Karpas-422 (cell line): ENCODE results near the gene USP27X. TPM values are rescaled to one million over a fixed set of nuclear protein-coding genes. Genes with fewer than 3 reads are reported as not detected.

ENCODE experiments used
- DNase-seq: peaks from one replicate; pipeline ENCODE4 v3.0.0-alpha.2; 2015
- H2AFZ ChIP-seq: fragments of 200-600 bp; sonication (generic); 2 replicates; pipeline ENCODE4 v1.6.1; 2014; ENCODE audit warnings: antibody characterized with exemption, low read length, mixed read lengths
- H3K27ac ChIP-seq: fragments of 200-600 bp; sonication (generic); 2 replicates; pipeline ENCODE4 v1.5.1; 2014; ENCODE audit warnings: mild to moderate bottlenecking, low read length, moderate library complexity
- H3K27me3 ChIP-seq: fragments of 200-600 bp; sonication (generic); 2 replicates; pipeline ENCODE4 v1.6.1; 2014; ENCODE audit warnings: low read length, mixed read lengths
- H3K36me3 ChIP-seq: fragments of 200-600 bp; sonication (generic); 2 replicates; pipeline ENCODE4 v1.6.1; 2014; ENCODE audit warnings: low read length, mixed read lengths; ENCODE audit not compliant: insufficient read depth
- H3K4me1 ChIP-seq: fragments of 200-600 bp; sonication (generic); 2 replicates; pipeline ENCODE4 v1.6.1; 2014; ENCODE audit warnings: mild to moderate bottlenecking, low read length, mixed read lengths
- H3K4me2 ChIP-seq: fragments of 200-600 bp; sonication (generic); 2 replicates; pipeline ENCODE4 v1.6.1; 2014; ENCODE audit warnings: low read length, low read depth, mild to moderate bottlenecking; ENCODE audit not compliant: poor library complexity, severe bottlenecking
- H3K4me3 ChIP-seq: fragments of 200-600 bp; sonication (generic); 2 replicates; pipeline ENCODE4 v1.5.1; 2014; ENCODE audit warnings: mild to moderate bottlenecking, antibody characterized with exemption, low read length, mixed read lengths
- H3K79me2 ChIP-seq: fragments of 200-600 bp; sonication (generic); 2 replicates; pipeline ENCODE4 v1.6.1; 2014; ENCODE audit warnings: mild to moderate bottlenecking, low read length, mixed read lengths
- H3K9ac ChIP-seq: fragments of 200-600 bp; sonication (generic); 2 replicates; pipeline ENCODE4 v1.6.0; 2014; ENCODE audit warnings: low read length
- H3K9me2 ChIP-seq: fragments of 200-600 bp; sonication (generic), shearing (Covaris generic); replicated peaks from 2 replicates; pipeline ENCODE4 v1.6.0; 2014; ENCODE audit warnings: mild to moderate bottlenecking, low read length, moderate library complexity; ENCODE audit not compliant: insufficient read depth
- H3K9me3 ChIP-seq: fragments of 300-700, 200-600 bp; sonication (generic); 2 replicates; pipeline ENCODE4 v1.6.1; 2014; ENCODE audit warnings: low read length, mixed read lengths
- H4K20me1 ChIP-seq: fragments of 200-600 bp; sonication (generic); 2 replicates; pipeline ENCODE4 v1.6.1; 2014; ENCODE audit warnings: mild to moderate bottlenecking, antibody characterized with exemption, low read length, low read depth; ENCODE audit not compliant: insufficient read depth
- total RNA-seq: library from RNA; depleted of rRNA; stranded (reverse); fragments of >200 nt; shearing (Covaris generic); gene quantifications from 2 replicates; pipeline ENCODE4 v1.2.3, GENCODE V29; 2014; ENCODE audit warnings: low replicate concordance

The USP27X gene
- total RNA-seq, 1 experiment from 2014 or later = not detected

- no peaks in the 10 kb centered on the region for H3K79me2 ChIP-seq
- no peak overlapping the region for H3K4me3 ChIP-seq
- H3K4me1 ChIP-seq = peaks cover 15% of the 10 kb centered on the region
- no peak overlapping the region for H3K9ac ChIP-seq
- peak; percentile 66 for DNase-seq
- H4K20me1 ChIP-seq = no peaks in the 10 kb centered on the region
- no peaks in the 10 kb centered on the region for H3K9me2 ChIP-seq
- H2AFZ ChIP-seq = no peak overlapping the region
- no peak overlapping the region for H3K27ac ChIP-seq
- peak overlapping the region; percentile 9 for H3K4me2 ChIP-seq
- H3K9me3 ChIP-seq = no peaks in the 10 kb centered on the region
- no peaks in the 10 kb centered on the region for H3K27me3 ChIP-seq
- no peaks in the 10 kb centered on the region for H3K36me3 ChIP-seq
Measured at GRCh38 chrX:49850028-49850427, 29.3 kb upstream of the USP27X start.

- peaks cover 15% of the 10 kb centered on the region for H3K4me1 ChIP-seq
- no peak overlapping the region for H2AFZ ChIP-seq
- H3K79me2 ChIP-seq = no peaks in the 10 kb centered on the region
- no peaks in the 10 kb centered on the region for H3K27me3 ChIP-seq
- no peak overlapping the region for H3K27ac ChIP-seq
- H3K9me3 ChIP-seq = no peaks in the 10 kb centered on the region
- H3K36me3 ChIP-seq = no peaks in the 10 kb centered on the region
- H3K4me2 ChIP-seq = no peak overlapping the region
- DNase-seq = no peak
- H3K4me3 ChIP-seq = no peak overlapping the region
- no peaks in the 10 kb centered on the region for H4K20me1 ChIP-seq
- H3K9ac ChIP-seq = no peak overlapping the region
- no peaks in the 10 kb centered on the region for H3K9me2 ChIP-seq
Measured at GRCh38 chrX:49853661-49854060, 25.6 kb upstream of the USP27X start.

GRCh38 chrX:49856819-49857218 lies 22.5 kb upstream of the USP27X start:
- H2AFZ ChIP-seq = no peak overlapping the region
- no peak overlapping the region for H3K27ac ChIP-seq
- H4K20me1 ChIP-seq = no peaks in the 10 kb centered on the region
- H3K36me3 ChIP-seq = no peaks in the 10 kb centered on the region
- H3K4me1 ChIP-seq = no peaks in the 10 kb centered on the region
- no peak overlapping the region for H3K4me2 ChIP-seq
- H3K9ac ChIP-seq = no peak overlapping the region
- no peak overlapping the region for H3K4me3 ChIP-seq
- no peaks in the 10 kb centered on the region for H3K27me3 ChIP-seq
- DNase-seq = no peak
- no peaks in the 10 kb centered on the region for H3K9me3 ChIP-seq
- H3K79me2 ChIP-seq = no peaks in the 10 kb centered on the region
- H3K9me2 ChIP-seq = no peaks in the 10 kb centered on the region

- H2AFZ ChIP-seq = no peak overlapping the region
- H3K9me2 ChIP-seq = no peaks in the 10 kb centered on the region
- no peaks in the 10 kb centered on the region for H4K20me1 ChIP-seq
- no peak overlapping the region for H3K4me2 ChIP-seq
- no peak overlapping the region for H3K4me3 ChIP-seq
- no peak for DNase-seq
- H3K27ac ChIP-seq = no peak overlapping the region
- no peaks in the 10 kb centered on the region for H3K79me2 ChIP-seq
- H3K9ac ChIP-seq = no peak overlapping the region
- no peaks in the 10 kb centered on the region for H3K4me1 ChIP-seq
- no peaks in the 10 kb centered on the region for H3K36me3 ChIP-seq
- H3K27me3 ChIP-seq = no peaks in the 10 kb centered on the region
- H3K9me3 ChIP-seq = no peaks in the 10 kb centered on the region
Measured at GRCh38 chrX:49858341-49858740, 20.9 kb upstream of the USP27X start.

GRCh38 chrX:49859491-49859890 lies 19.8 kb upstream of the USP27X start:
- Histone ChIP-seq H3K9me2 (no peaks in the 10 kb centered on the region), H4K20me1 (no peaks in the 10 kb centered on the region), H2AFZ (no peak overlapping the region), H3K79me2 (no peaks in the 10 kb centered on the region), H3K4me3 (no peak overlapping the region), H3K27ac (no peak overlapping the region), H3K4me1 (no peaks in the 10 kb centered on the region), H3K9ac (no peak overlapping the region), H3K27me3 (no peaks in the 10 kb centered on the region), H3K4me2 (no peak overlapping the region), H3K9me3 (no peaks in the 10 kb centered on the region), H3K36me3 (no peaks in the 10 kb centered on the region)
- DNase-seq = no peak

GRCh38 chrX:49860867-49861535 lies 18.3 kb upstream of the USP27X start:
- Histone ChIP-seq H3K4me1 (no peaks in the 10 kb centered on the region), H3K36me3 (no peaks in the 10 kb centered on the region), H3K9ac (no peak overlapping the region), H3K27me3 (no peaks in the 10 kb centered on the region), H3K4me2 (no peak overlapping the region), H2AFZ (no peak overlapping the region), H3K4me3 (no peak overlapping the region), H3K9me2 (no peaks in the 10 kb centered on the region), H3K79me2 (no peaks in the 10 kb centered on the region), H4K20me1 (no peaks in the 10 kb centered on the region), H3K27ac (no peak overlapping the region), H3K9me3 (no peaks in the 10 kb centered on the region)
- no peak for DNase-seq

GRCh38 chrX:49862093-49862492 lies 17.2 kb upstream of the USP27X start:
- Histone ChIP-seq H3K4me3 (no peak overlapping the region), H3K36me3 (no peaks in the 10 kb centered on the region), H3K79me2 (no peaks in the 10 kb centered on the region), H2AFZ (no peak overlapping the region), H3K9ac (no peak overlapping the region), H3K4me1 (no peaks in the 10 kb centered on the region), H3K4me2 (no peak overlapping the region), H4K20me1 (no peaks in the 10 kb centered on the region), H3K27ac (no peak overlapping the region), H3K9me3 (no peaks in the 10 kb centered on the region), H3K27me3 (no peaks in the 10 kb centered on the region), H3K9me2 (no peaks in the 10 kb centered on the region)
- no peak for DNase-seq

GRCh38 chrX:49868739-49869138 lies 10.5 kb upstream of the USP27X start:
- H3K79me2 ChIP-seq = no peaks in the 10 kb centered on the region
- H2AFZ ChIP-seq = no peak overlapping the region
- H3K27me3 ChIP-seq = no peaks in the 10 kb centered on the region
- no peak overlapping the region for H3K4me3 ChIP-seq
- no peaks in the 10 kb centered on the region for H4K20me1 ChIP-seq
- no peaks in the 10 kb centered on the region for H3K36me3 ChIP-seq
- no peak overlapping the region for H3K27ac ChIP-seq
- H3K9ac ChIP-seq = no peak overlapping the region
- no peaks in the 10 kb centered on the region for H3K9me3 ChIP-seq
- H3K9me2 ChIP-seq = no peaks in the 10 kb centered on the region
- H3K4me1 ChIP-seq = no peaks in the 10 kb centered on the region
- no peak for DNase-seq
- H3K4me2 ChIP-seq = no peak overlapping the region
